PC-3 (cell line): ENCODE measurements around the gene RERE.

Source experiments
- EZH2 ChIP-seq: fragments of 300-600 bp; sonication (generic); IDR thresholded peaks from one replicate; pipeline ENCODE4 v1.6.1; 2017; ENCODE audit warnings: antibody characterized with exemption, mild to moderate bottlenecking, low read length; ENCODE audit not compliant: unreplicated experiment
- EZH2phosphoT487 ChIP-seq: fragments of 300-600 bp; sonication (generic); IDR thresholded peaks from 2 replicates; pipeline ENCODE4 v1.6.1; 2018; ENCODE audit warnings: mild to moderate bottlenecking, antibody characterized with exemption, low read length, borderline replicate concordance

DNA sequence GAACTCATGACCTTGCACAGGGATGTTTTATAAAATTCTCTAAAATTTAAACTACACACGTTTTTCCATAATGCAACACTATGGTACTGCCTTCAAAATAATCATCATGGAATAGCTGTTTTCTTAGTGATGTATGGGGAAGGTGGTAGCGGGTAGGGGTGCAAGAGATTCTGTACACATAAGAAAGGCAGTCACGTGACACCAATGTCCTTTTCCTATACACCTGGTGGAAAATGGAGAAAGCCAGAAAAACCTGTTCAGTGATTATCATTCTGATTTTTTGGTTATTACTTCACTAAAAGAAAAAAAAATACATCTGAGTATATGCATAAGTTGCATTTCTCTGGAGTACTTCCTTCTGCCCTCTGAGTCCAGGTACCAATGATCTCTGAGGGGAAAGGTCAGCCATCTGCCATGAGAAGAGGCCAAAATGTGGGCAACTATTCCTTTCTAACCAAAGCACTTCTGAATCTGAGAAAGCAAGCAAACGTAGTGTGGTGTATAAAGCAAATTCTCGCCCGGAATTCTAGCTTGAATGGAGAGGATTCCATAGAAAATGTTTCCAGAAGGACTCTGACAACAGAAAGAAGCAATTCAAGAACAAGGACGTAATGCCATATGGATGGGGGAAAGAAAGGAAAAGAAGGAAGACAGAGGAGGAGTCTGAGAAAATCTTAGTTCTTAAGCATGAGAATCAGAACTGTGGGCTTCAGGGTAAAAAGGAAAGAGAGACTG lies 137.3 kb downstream of the RERE start:
- TF ChIP-seq EZH2phosphoT487 = no peak
- no peak for TF ChIP-seq EZH2
